Measurements from ENCODE around the gene RPS2. TPM values are rescaled to one million over a fixed set of nuclear protein-coding genes. Genes with fewer than 3 reads are reported as not detected.
A peak's percentile ranks its signal among the peaks of the same experiment; 100 is the strongest.
"Not testable (repeated sequence)": the region's sequence is repeated elsewhere in the genome, so short reads cannot be mapped to it uniquely, and the experiment has no call there.

Gene RPS2
- total RNA-seq (2014; rRNA removed; shearing (Covaris generic)): 4,719 and 5,018 TPM in 2 replicates

DNA sequence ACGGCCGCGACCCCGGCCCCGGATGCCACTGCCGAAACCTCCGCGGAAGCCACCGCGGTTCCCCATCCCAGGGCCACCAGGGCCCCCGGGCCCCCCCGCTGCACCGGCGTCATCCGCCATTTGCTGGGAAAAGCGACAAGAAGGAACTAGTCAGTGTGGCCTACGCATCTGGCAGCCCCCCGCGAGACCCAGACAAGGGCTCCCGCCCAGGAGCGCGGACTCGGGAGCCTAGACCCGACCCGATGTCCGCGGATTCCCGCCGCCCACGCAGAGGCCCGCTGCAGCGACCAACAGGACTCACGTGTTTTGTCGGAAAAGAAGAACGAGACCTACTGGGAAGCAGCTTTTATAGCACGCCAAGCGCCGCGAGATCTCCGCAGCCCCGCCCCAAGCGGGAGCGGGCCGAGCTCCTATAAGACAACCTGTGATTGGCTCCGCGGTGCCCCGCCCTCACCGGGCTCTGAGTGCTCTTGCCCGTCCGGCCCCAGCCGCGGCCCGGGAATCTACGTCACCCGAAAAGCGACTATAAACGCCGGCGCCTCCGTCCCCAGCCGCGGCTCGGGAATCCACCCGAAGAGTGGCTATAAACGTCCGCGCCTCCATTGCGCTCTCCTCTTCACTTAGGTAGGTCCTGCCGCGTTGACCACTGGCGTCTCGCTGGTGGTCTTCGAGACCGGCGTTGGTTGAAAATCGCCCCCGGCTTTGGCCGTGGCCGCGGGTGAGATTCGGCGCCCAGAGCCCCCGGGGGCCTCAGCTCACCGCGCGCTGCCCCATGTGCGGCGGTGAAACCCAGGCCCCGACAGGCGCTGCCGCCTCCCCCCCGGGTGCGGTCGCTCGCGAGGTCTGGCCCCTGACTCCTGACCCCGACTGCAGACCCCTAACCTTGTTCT lies at the start of gene RPS2:
Gene RPS2 (minus strand): TSS at position 321 of the 890 bp plus-strand sequence. CDS start 201 bp downstream, at position 120.
- DNase-seq: peak; percentile 100
- H3K27me3 ChIP-seq (ENCODE audit: control insufficient read depth, insufficient read depth, low read length): no peaks in the 10 kb centered on the region
- peaks cover 23% of the 10 kb centered on the region for H3K36me3 ChIP-seq (replicated peaks; ENCODE audit: control insufficient read depth, insufficient read depth, low read length)
- H3K4me3 ChIP-seq (ENCODE audit: insufficient read depth, low read depth, low read length): peak within 1 kb of the TSS; percentile 97

- DNase-seq: no peak
- Histone ChIP-seq H3K4me3 (ENCODE audit: insufficient read depth, low read depth, low read length) (no peak overlapping the region), H3K36me3 (replicated peaks; ENCODE audit: control insufficient read depth, insufficient read depth, low read length) (no peaks in the 10 kb centered on the region), H3K27me3 (ENCODE audit: control insufficient read depth, insufficient read depth, low read length) (peaks cover 1% of the 10 kb centered on the region; the same call in 1 of the 2 replicates)
Observed at GRCh38 chr16:2013527-2013926, 48.9 kb upstream of the RPS2 start.

DNA sequence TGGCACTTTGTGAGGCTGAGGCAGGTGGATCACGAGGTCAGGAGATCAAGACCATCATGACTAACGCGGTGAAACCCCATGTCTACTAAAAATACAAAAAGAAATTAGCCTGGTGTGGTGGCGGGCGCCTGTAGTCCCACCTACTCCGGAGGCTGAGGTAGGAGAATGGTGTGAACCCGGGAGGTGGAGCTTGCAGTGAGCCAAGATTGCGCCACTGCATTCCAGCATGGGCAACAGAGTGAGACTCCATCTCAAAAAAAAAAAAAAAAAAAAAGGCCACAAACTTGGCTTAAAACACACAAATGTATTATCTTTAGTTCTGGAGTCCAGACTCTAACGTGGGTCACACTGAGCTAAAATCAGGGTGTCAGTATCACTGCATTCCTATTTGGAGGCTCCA lies 47.1 kb upstream of the RPS2 start:
- not testable (repeated sequence) for H3K36me3 ChIP-seq (replicated peaks; ENCODE audit: control insufficient read depth, insufficient read depth, low read length); H3K27me3 ChIP-seq (ENCODE audit: control insufficient read depth, insufficient read depth, low read length)

DNA sequence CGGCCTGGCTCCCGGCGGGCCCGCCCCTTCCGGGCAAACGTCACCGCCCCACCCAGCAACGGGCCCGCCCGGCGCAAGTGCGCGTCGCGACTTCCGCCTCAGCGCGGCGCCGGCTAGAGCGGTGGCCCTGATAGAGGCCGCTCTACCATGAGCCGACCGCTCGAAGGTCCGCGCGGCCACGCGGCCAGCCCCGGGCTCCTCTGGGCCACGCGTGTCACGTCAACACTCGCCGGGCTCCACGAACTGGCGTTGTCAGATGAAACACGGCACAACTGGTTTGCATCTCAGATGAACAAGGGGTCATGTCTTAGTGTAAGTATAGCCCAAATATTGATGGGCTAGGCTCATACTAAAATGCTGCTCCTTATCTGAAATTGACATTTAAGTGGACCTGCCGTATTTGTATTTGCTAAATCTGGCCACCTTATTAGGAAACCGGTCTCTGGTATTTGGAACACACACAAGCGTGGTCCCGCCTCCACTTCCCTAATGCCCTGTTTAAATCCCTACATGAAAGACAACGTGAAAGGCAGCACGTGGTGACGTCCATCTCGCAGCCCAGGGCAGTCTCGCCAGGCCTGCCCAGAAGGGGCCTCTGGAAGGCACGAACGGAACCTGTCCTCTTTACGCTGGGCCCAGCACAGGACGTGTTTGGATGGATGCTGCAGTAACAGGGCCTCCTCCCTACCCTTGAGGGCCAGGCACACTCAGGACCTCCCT lies 45.3 kb upstream of the RPS2 start, which contains the start of gene ZNF598:
Gene ZNF598 (minus strand): TSS at position 31 of the 720 bp plus-strand sequence.
- 0 out of 2 replicates have a peak, but pooled peaks cover 1% of the 10 kb centered on the region for H3K36me3 ChIP-seq (replicated peaks; ENCODE audit: control insufficient read depth, insufficient read depth, low read length)
- DNase-seq: peak; percentile 99
- H3K4me3 ChIP-seq (ENCODE audit: insufficient read depth, low read depth, low read length): peak within 1 kb of the TSS; percentile 76
- no peaks in the 10 kb centered on the region for H3K27me3 ChIP-seq (ENCODE audit: control insufficient read depth, insufficient read depth, low read length)

More for the DNA sequence above, 47.1 kb upstream of the RPS2 start:
- H3K4me3 ChIP-seq (ENCODE audit: insufficient read depth, low read depth, low read length); DNase-seq: not testable (repeated sequence)

- H3K27me3 ChIP-seq (ENCODE audit: control insufficient read depth, insufficient read depth, low read length): no peaks in the 10 kb centered on the region
- H3K36me3 ChIP-seq (replicated peaks; ENCODE audit: control insufficient read depth, insufficient read depth, low read length): 0 out of 2 replicates have a peak, but pooled peaks cover 1% of the 10 kb centered on the region
- no peak for DNase-seq
- peak overlapping the region; percentile 76 for H3K4me3 ChIP-seq (ENCODE audit: insufficient read depth, low read depth, low read length)
Observed at GRCh38 chr16:2009164-2009711, 44.6 kb upstream of the RPS2 start.

DNA sequence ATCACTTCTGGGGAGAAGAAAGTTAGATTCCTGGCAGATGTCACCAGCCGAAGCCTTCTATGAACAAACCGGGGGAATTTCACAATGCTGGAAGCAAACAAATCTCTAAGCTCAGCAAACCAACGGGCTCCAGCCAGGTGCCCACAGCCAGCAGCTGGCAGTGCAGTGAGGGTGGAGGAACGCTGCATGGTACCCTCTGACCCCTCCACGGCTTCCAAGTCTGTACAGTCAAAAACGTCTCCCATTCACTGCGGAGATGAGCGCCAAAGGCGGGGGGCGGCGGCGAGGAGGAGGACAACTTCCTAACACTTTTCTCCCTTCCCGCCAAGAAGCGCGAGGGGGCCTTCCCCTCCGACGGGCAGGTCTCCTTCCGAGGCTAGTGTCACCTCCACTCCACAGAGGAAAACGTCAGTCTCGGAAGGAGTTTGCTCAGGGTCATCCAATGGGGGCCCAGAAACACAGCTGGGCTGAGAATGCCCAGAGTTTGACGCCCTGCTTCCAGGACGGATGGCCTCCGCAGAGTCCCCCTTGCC lies 44.1 kb upstream of the RPS2 start:
- DNase-seq: peak; percentile 82
- Histone ChIP-seq H3K4me3 (ENCODE audit: insufficient read depth, low read depth, low read length) (peak overlapping the region; percentile 76), H3K27me3 (ENCODE audit: control insufficient read depth, insufficient read depth, low read length) (no peaks in the 10 kb centered on the region)

DNA sequence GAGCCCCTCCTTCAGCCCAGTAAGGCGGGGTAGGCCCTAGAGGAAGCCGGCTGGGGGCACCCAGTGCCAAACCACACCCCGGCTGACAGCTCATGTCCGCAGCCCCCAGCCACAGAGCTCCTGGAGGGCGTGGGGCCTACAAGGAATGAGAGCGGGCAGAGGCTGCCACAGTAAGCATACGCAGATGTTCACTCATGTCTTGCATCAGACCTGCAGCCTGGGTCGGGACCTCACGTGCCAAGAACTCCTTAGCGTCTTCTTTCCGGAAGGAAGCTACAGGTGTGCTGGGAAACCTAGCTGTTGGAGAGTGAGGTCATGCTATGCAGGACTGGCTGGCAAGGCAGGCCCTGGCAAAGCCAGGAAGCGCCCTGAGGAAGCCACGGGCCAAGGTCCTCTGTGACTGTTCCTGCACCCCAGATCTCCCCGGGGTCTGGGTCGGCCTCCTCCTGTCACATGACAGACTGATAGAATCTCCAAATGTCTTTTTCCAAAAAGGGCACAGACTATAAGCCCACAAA lies 43.4 kb upstream of the RPS2 start:
- DNase-seq: no peak
- no peak overlapping the region for H3K4me3 ChIP-seq (ENCODE audit: insufficient read depth, low read depth, low read length)
- no peaks in the 10 kb centered on the region for H3K27me3 ChIP-seq (ENCODE audit: control insufficient read depth, insufficient read depth, low read length)
- peaks cover 4% of the 10 kb centered on the region for H3K36me3 ChIP-seq (replicated peaks; ENCODE audit: control insufficient read depth, insufficient read depth, low read length)

More for the DNA sequence above, 44.1 kb upstream of the RPS2 start:
- H3K36me3 ChIP-seq (replicated peaks; ENCODE audit: control insufficient read depth, insufficient read depth, low read length): 0 out of 2 replicates have a peak, but pooled peaks cover 1% of the 10 kb centered on the region

DNA sequence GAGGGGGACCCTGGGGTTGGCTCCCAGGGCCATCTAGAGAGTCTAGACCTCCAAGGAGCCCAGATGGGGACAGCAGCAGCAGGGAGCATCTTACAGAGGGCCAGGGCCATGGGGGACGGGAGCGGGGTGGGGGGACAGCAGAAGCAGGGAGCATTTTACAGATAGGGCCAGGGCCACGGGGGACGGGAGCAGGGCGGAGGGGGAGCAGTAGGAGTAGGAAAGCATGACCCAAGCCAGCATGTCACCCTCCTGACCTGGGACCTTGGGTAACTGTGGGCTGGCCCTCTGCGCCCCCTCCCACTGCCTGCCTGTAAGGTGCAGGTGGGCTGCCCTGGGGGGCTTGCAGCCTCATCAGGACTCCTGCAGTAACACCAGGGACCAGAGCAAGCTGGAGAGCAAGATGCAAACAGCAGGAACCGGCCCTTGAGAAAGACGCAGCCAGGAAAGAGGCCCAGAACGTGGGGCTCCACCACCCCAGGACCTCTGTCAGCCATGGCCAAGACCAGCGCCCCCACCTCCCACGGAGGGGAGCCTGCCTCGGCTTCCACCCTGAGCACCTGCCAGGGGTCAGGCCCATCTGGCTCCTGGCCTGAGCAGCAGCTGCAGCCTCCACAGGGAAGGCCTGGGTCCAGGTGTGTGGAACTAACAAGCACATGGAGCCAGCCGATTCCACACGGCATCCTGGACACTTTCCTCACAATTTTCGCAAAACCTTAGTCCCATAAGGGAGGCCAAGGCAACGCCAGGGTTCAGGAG lies 42.6 kb upstream of the RPS2 start:
- H3K36me3 ChIP-seq (replicated peaks; ENCODE audit: control insufficient read depth, insufficient read depth, low read length): peaks cover 4% of the 10 kb centered on the region
- no peaks in the 10 kb centered on the region for H3K27me3 ChIP-seq (ENCODE audit: control insufficient read depth, insufficient read depth, low read length)
- no peak overlapping the region for H3K4me3 ChIP-seq (ENCODE audit: insufficient read depth, low read depth, low read length)
- no peak for DNase-seq

DNA sequence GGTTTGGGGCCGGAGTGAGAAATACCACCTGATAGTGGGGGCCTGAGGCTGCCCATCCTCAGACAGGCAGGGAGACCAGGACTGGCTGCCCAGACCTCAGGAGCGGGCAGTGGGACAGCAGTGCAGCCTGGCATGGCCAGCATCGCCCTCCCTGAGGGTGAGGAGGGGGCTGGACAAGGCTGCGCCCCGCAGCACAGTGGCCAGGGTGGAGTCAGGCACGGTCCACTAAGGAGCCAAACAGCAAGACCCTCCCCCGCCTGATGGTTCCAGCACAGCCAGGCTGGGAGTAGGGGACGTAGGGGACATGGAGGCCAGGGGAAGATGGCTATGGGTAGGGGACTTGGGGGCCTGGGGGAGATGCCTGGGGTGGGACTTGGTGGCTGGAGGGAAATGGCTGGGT lies 41.7 kb upstream of the RPS2 start:
- no peak for DNase-seq
- Histone ChIP-seq H3K27me3 (ENCODE audit: control insufficient read depth, insufficient read depth, low read length) (no peaks in the 10 kb centered on the region), H3K4me3 (ENCODE audit: insufficient read depth, low read depth, low read length) (no peak overlapping the region), H3K36me3 (replicated peaks; ENCODE audit: control insufficient read depth, insufficient read depth, low read length) (peaks cover 10% of the 10 kb centered on the region)

DNA sequence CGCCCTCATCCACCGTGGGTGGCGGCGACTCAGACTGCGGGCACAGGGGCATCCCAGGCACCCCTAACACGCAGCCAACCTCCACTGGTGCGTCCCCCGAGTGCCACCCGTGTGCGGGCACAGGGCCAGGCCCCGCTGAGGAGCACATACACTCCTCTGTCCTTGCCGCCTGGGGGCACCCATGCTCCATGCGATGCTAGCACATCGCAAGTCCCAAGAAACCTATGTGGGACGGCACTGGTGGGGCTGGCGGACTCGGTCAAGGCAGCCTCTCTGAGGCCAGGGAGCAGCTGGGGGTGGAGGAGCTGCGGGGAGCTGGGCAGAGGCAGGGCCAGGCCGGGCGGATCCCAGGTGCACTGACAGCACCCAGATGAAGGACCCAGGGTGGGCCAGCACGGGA lies 41.0 kb upstream of the RPS2 start:
- no peaks in the 10 kb centered on the region for H3K27me3 ChIP-seq (ENCODE audit: control insufficient read depth, insufficient read depth, low read length)
- no peak overlapping the region for H3K4me3 ChIP-seq (ENCODE audit: insufficient read depth, low read depth, low read length)
- DNase-seq: peak; percentile 79
- peaks cover 13% of the 10 kb centered on the region for H3K36me3 ChIP-seq (replicated peaks; ENCODE audit: control insufficient read depth, insufficient read depth, low read length)

GRCh38 chr16:2004795-2005517 lies 40.3 kb upstream of the RPS2 start:
- H3K27me3 ChIP-seq (ENCODE audit: control insufficient read depth, insufficient read depth, low read length): no peaks in the 10 kb centered on the region
- no peak overlapping the region for H3K4me3 ChIP-seq (ENCODE audit: insufficient read depth, low read depth, low read length)
- DNase-seq: no peak
- H3K36me3 ChIP-seq (replicated peaks; ENCODE audit: control insufficient read depth, insufficient read depth, low read length): peaks cover 15% of the 10 kb centered on the region

DNA sequence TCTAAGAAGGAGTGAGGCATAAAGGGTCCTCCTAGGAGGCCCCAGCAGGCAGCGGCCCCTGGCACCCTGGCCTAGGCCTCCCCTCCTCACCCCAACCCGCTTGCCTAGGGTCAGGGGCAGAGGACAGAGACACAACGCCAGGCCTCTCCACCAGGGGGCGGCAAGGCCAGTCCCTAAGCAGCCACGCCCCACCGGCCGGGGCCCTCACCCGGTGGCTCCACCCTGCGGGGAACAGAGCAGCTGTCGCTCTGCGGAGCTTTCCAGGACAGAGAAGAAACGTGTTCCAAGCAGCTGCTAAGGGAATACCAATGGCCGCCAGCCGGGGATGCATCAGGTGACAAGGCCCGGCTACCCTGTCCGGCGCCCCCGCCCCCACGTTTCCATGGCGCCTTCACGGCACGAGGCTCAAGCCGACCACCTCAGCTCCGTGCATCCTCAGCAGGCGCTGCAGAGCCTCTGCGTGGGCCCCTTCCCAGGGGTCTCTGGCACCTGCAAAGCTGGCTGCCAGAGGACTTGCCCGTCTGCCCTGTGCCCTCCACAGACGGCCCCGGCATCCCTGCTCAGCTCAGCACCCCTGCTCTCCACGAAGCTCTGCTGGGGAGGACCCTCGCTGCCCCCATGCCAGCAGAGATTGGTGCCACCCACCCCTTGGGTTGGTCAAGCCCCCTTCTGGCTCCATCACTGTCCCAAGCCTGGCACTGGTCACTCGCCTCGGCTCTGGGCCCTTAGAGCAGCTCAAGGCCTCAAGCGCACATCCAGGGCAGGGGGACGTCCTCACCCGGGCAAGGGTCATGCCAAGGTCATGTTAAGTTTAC lies 39.4 kb upstream of the RPS2 start:
- DNase-seq: peak; percentile 99
- H3K4me3 ChIP-seq (ENCODE audit: insufficient read depth, low read depth, low read length): no peak overlapping the region
- no peaks in the 10 kb centered on the region for H3K27me3 ChIP-seq (ENCODE audit: control insufficient read depth, insufficient read depth, low read length)
- peaks cover 15% of the 10 kb centered on the region for H3K36me3 ChIP-seq (replicated peaks; ENCODE audit: control insufficient read depth, insufficient read depth, low read length)
